Astrocyte (in vitro differentiated cells and primary cell): Measurements from ENCODE around the gene PPP2R5C. TPM values are rescaled to one million over a fixed set of nuclear protein-coding genes. Genes with fewer than 3 reads are reported as not detected.

Experiments used
- DNase-seq: peaks from one replicate; pipeline ENCODE4 v3.0.0-alpha.2; 2010; ENCODE audit warnings: low read depth
- FAIRE-seq: peaks from 2 replicates; lab custom pipeline; 2011; peaks lifted over from hg19 to GRCh38; lab: Jason Lieb, UNC
- H2AFZ ChIP-seq: 2 replicates; pipeline ENCODE4 v1.6.0; 2012; ENCODE audit warnings: low read depth, low read length, inconsistent platforms
- H3K27ac ChIP-seq: 2 replicates; pipeline ENCODE4 v1.5.1; 2011; ENCODE audit warnings: low read depth, low read length, inconsistent platforms
- H3K27me3 ChIP-seq: 2 replicates; pipeline ENCODE4 v1.6.0; 2011; ENCODE audit warnings: low read length, inconsistent platforms; ENCODE audit not compliant: insufficient read depth
- H3K36me3 ChIP-seq: 2 replicates; pipeline ENCODE4 v1.5.1; 2011; ENCODE audit warnings: low read length, inconsistent platforms; ENCODE audit not compliant: insufficient read depth
- H3K4me1 ChIP-seq: 2 replicates; pipeline ENCODE4 v1.5.1; 2011; ENCODE audit warnings: low read length, inconsistent platforms; ENCODE audit not compliant: insufficient read depth
- H3K4me2 ChIP-seq: 2 replicates; pipeline ENCODE4 v1.6.0; 2012; ENCODE audit warnings: low read length, inconsistent platforms
- H3K4me3 ChIP-seq: 2 replicates; pipeline ENCODE4 v1.5.1; 2011; ENCODE audit warnings: low read depth, mild to moderate bottlenecking, low read length, inconsistent platforms; ENCODE audit not compliant: insufficient read depth
- H3K79me2 ChIP-seq: 2 replicates; pipeline ENCODE4 v1.6.0; 2012; ENCODE audit warnings: mild to moderate bottlenecking, low read length, inconsistent platforms; ENCODE audit not compliant: insufficient read depth
- H3K9ac ChIP-seq: 2 replicates; pipeline ENCODE4 v1.6.0; 2012; ENCODE audit warnings: mild to moderate bottlenecking, low read length, inconsistent platforms
- H3K9me3 ChIP-seq: 2 replicates; pipeline ENCODE4 v1.5.1; 2012; ENCODE audit warnings: low read depth, mild to moderate bottlenecking, low read length, inconsistent platforms; ENCODE audit not compliant: insufficient read depth
- H4K20me1 ChIP-seq: 2 replicates; pipeline ENCODE4 v1.6.0; 2012; ENCODE audit warnings: low read length, inconsistent platforms; ENCODE audit not compliant: insufficient read depth
- H3K27ac Mint-ChIP-seq: one replicate; pipeline ENCODE4 v1.8.0; 2021; ENCODE audit warnings: mild to moderate bottlenecking, mixed read lengths; ENCODE audit not compliant: unreplicated experiment
- H3K27me3 Mint-ChIP-seq: one replicate; pipeline ENCODE4 v1.8.0; 2021; ENCODE audit warnings: low read depth, mixed read lengths; ENCODE audit not compliant: unreplicated experiment
- H3K36me3 Mint-ChIP-seq: one replicate; pipeline ENCODE4 v1.8.0; 2021; ENCODE audit warnings: low read depth, mixed read lengths; ENCODE audit not compliant: unreplicated experiment
- H3K4me1 Mint-ChIP-seq: one replicate; pipeline ENCODE4 v1.8.0; 2021; ENCODE audit warnings: low read depth, mixed read lengths; ENCODE audit not compliant: unreplicated experiment
- H3K4me3 Mint-ChIP-seq: one replicate; pipeline ENCODE4 v1.8.0; 2021; ENCODE audit warnings: mild to moderate bottlenecking, moderate library complexity, mixed read lengths; ENCODE audit not compliant: unreplicated experiment
- H3K9me3 Mint-ChIP-seq: one replicate; pipeline ENCODE4 v1.8.0; 2021; ENCODE audit warnings: mild to moderate bottlenecking, mixed read lengths; ENCODE audit not compliant: unreplicated experiment
- CTCF ChIP-seq: IDR thresholded peaks from 2 replicates; pipeline ENCODE4 v1.5.1; 2011; ENCODE audit warnings: low read depth, mild to moderate bottlenecking, inconsistent platforms, low read length, moderate library complexity; ENCODE audit not compliant: insufficient read depth
- EZH2 ChIP-seq: IDR thresholded peaks from 2 replicates; pipeline ENCODE4 v1.6.1; 2012; ENCODE audit warnings: mild to moderate bottlenecking, low read length, inconsistent platforms; ENCODE audit not compliant: insufficient read depth
- total RNA-seq: library from RNA; stranded (reverse); gene quantifications from 2 replicates; pipeline ENCODE4 v1.2.1, GENCODE V29; 2021

The PPP2R5C gene
- total RNA-seq, 1 donor from 2014 or later: 102 TPM

GRCh38 chr14:101963656-101964296 lies 202.3 kb downstream of the PPP2R5C start:
- Histone ChIP-seq H3K4me1 (peaks cover 28% of the 10 kb centered on the region), H3K4me2 (peak overlapping the region; percentile 78), H3K9ac (peak overlapping the region; percentile 49), H3K79me2 (peaks cover 44% of the 10 kb centered on the region), H3K36me3 (peaks cover 5% of the 10 kb centered on the region), H3K27ac (peak overlapping the region; percentile 17), H3K27me3 (no peaks in the 10 kb centered on the region), H4K20me1 (peaks cover 30% of the 10 kb centered on the region), H3K4me3 (peak overlapping the region; percentile 26), H2AFZ (peak overlapping the region; percentile 63), H3K9me3 (no peaks in the 10 kb centered on the region)
- Mint-ChIP-seq H3K9me3 (no peaks in the 10 kb centered on the region), H3K4me1 (peaks cover 34% of the 10 kb centered on the region), H3K4me3 (peak overlapping the region; percentile 81), H3K27me3 (no peaks in the 10 kb centered on the region), H3K27ac (peak overlapping the region; percentile 13), H3K36me3 (peaks cover 2% of the 10 kb centered on the region)
- DNase-seq (no peak), FAIRE-seq (no peak)
- no peak for TF ChIP-seq EZH2
- no peak for TF ChIP-seq CTCF

- no peaks in the 10 kb centered on the region for H3K9me3 ChIP-seq
- peak within 1 kb of the TSS; percentile 89 for H3K27ac ChIP-seq
- H3K4me1 Mint-ChIP-seq: peaks cover 37% of the 10 kb centered on the region
- H3K4me3 Mint-ChIP-seq: peak within 1 kb of the TSS; percentile 98
- H3K36me3 ChIP-seq: peaks cover 8% of the 10 kb centered on the region
- no peaks in the 10 kb centered on the region for H3K27me3 Mint-ChIP-seq
- peaks cover 28% of the 10 kb centered on the region for H3K4me1 ChIP-seq
- H2AFZ ChIP-seq: peak within 1 kb of the TSS; percentile 66
- FAIRE-seq (no peak), DNase-seq (peak; percentile 93)
- no peaks in the 10 kb centered on the region for H3K27me3 ChIP-seq
- peak within 1 kb of the TSS; percentile 81 for H3K27ac Mint-ChIP-seq
- peak within 1 kb of the TSS; percentile 89 for H3K4me2 ChIP-seq
- peak within 1 kb of the TSS; percentile 95 for H3K9ac ChIP-seq
- peaks cover 30% of the 10 kb centered on the region for H4K20me1 ChIP-seq
- TF ChIP-seq CTCF (no peak), EZH2 (no peak)
- H3K9me3 Mint-ChIP-seq: no peaks in the 10 kb centered on the region
- peaks cover 6% of the 10 kb centered on the region for H3K36me3 Mint-ChIP-seq
- H3K4me3 ChIP-seq: peak within 1 kb of the TSS; percentile 89
- H3K79me2 ChIP-seq: peaks cover 51% of the 10 kb centered on the region
Observed at GRCh38 chr14:101964297-101965180, 203.0 kb downstream of the PPP2R5C start, which contains the start of gene DYNC1H1. DYNC1H1 (plus strand) TSS chr14:101964573; CDS start chr14:101964692, 119 bp downstream.
